GM19193 (cell line): ENCODE results near the gene C19orf73.

Experiments used
- POLR2A ChIP-seq: IDR thresholded peaks from 4 replicates; pipeline ENCODE4 v1.6.1; 2011; ENCODE audit not compliant: insufficient read depth, insufficient read length; ENCODE audit errors: extremely low read depth

C19orf73 gene

GRCh38 chr19:49152119-49152550 lies 33.2 kb upstream of the C19orf73 start:
- no peak for TF ChIP-seq POLR2A

- no peak for TF ChIP-seq POLR2A
Measured at GRCh38 chr19:49151267-49152118, 32.5 kb upstream of the C19orf73 start.

GRCh38 chr19:49150944-49151243 lies 32.0 kb upstream of the C19orf73 start:
- no peak for TF ChIP-seq POLR2A

- no peak for TF ChIP-seq POLR2A
Measured at GRCh38 chr19:49150106-49150943, 31.4 kb upstream of the C19orf73 start.

- no peak for TF ChIP-seq POLR2A
Measured at GRCh38 chr19:49149652-49150105, 30.7 kb upstream of the C19orf73 start.

- TF ChIP-seq POLR2A = no peak
Measured at GRCh38 chr19:49148784-49149651, 30.1 kb upstream of the C19orf73 start.

- TF ChIP-seq POLR2A = no peak
Measured at GRCh38 chr19:49148044-49148682, 29.2 kb upstream of the C19orf73 start.

- TF ChIP-seq POLR2A = no peak
Measured at GRCh38 chr19:49145573-49146407, 26.8 kb upstream of the C19orf73 start.

- no peak for TF ChIP-seq POLR2A
Measured at GRCh38 chr19:49142866-49143335, 24.0 kb upstream of the C19orf73 start.

GRCh38 chr19:49141352-49141751 lies 22.4 kb upstream of the C19orf73 start:
- no peak for TF ChIP-seq POLR2A

GRCh38 chr19:49140951-49141350 lies 22.0 kb upstream of the C19orf73 start:
- TF ChIP-seq POLR2A = no peak

- TF ChIP-seq POLR2A = no peak
Measured at GRCh38 chr19:49136771-49137171, 17.8 kb upstream of the C19orf73 start.

- no peak for TF ChIP-seq POLR2A
Measured at GRCh38 chr19:49135686-49136085, 16.7 kb upstream of the C19orf73 start.
